ENCODE measurements around the gene CNGB1. TPM values are rescaled to one million over a fixed set of nuclear protein-coding genes. Genes with fewer than 3 reads are reported as not detected.

Gene CNGB1
- total and polyA plus RNA-seq, 10 donors = 0.02 to 0.12 TPM; not detected in 8

DNA sequence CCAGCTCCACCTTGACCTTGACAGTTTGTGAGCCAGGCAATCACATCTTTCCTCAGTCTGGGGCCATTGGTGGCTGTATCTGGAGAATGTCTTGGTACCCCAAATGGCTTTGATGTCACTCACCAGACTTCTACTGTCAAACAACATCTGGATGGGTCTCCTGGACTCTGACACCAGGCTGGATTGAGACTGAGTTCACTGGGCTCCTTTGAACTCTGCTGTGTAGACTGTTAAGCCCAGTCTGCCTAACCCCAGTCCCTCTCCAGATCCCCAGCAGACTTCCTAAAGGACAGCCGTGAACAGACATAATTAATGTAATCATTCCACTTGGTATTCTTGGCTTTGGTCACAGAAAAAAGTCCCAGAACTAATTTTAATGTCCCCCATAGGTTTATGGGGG, 84.5 kb downstream of the CNGB1 start:
- intact Hi-C loops (cut with DNase I; ENCODE audit: low total_unique reads) = no loop called here
- Histone ChIP-seq H3K9me3 (no peaks in the 10 kb centered on the region), H3K4me3 (no peak overlapping the region), H3K27me3 (replicated peaks in 1 of 7) (peaks cover 0 to 71% (median 22%) of the 10 kb centered on the region in 7 donors), H3K27ac (no peak overlapping the region), H3K36me3 (no peaks in the 10 kb centered on the region), H3K4me1 (peaks cover 0 to 31% (median 10%) of the 10 kb centered on the region in 6 donors)
- no peak for TF ChIP-seq POLR2A (IDR thresholded peaks at IDR 0.05)
- peak; percentile 17 for DNase-seq
- 75 to 100% (median 87%) methylated on average over 1 of the region's 1 CpG for WGBS, 5 donors

GRCh38 chr16:57884655-57885133, 86.2 kb downstream of the CNGB1 start:
- intact Hi-C loops (cut with DNase I; ENCODE audit: low total_unique reads) = no loop called here
- H3K27me3 ChIP-seq (replicated peaks in 1 of 7) = peaks cover 0 to 62% (median 22%) of the 10 kb centered on the region in 7 donors
- 52 to 75% (median 70%) methylated on average over 6 to 7 of the region's 7 CpGs for WGBS, 5 donors

DNA sequence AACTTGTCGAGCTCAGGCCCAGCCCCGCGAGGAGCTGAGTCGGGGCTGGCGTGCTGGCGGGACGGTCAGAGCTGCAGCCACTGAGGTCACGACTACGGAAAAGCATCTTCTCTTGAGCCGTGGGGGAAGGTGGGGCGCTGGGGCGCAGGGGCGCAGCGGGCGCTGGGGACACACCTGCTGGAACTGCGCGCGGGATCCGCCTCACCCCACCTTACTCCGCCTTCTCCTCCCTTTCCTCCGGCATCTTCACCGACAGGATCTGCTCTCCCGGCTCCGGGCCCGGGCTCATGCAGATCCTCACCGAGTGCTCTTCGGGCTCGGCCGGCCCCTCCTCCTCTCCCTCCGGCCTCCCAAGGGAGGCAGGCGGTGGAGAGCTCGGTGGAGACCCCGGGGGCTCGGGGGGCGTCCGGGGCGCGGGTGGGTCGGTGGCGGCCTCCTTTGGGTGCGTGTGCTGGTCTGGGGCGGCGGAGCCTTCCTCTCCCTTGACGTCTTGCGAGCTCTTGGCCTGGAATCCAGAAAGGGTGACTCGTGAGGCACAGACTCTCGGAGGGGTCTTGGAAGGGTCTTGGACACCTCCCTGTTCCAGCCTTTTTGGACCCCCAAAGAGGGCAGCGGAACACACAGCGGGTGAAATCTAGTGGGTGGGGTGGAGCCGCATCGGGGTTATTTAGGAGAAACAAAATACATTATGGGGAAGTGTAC, 86.8 kb downstream of the CNGB1 start:
- Histone ChIP-seq H3K27me3 (replicated peaks in 1 of 7) (peaks cover 0 to 56% (median 22%) of the 10 kb centered on the region in 7 donors), H3K27ac (no peak overlapping the region), H3K9me3 (no peaks in the 10 kb centered on the region), H3K4me3 (no peak overlapping the region), H3K36me3 (no peaks in the 10 kb centered on the region), H3K4me1 (peaks cover 0 to 10% (median 3%) of the 10 kb centered on the region in 6 donors)
- WGBS, 5 donors = 23 to 41% (median 27%) methylated on average over 26 to 51 of the region's 51 CpGs
- intact Hi-C loops (cut with DNase I; ENCODE audit: low total_unique reads) = no loop called here
- peak; percentile 71 for DNase-seq
- TF ChIP-seq POLR2AphosphoS5 (IDR thresholded peaks at IDR 0.05) (no peak), POLR2A (IDR thresholded peaks at IDR 0.05) (no peak), CTCF (IDR thresholded peaks at IDR 0.05 in 8 of 11, conservative IDR thresholded peaks at IDR 0.05 in 3 of 11) (no peak)

More at GRCh38 chr16:57884655-57885133, 86.2 kb downstream of the CNGB1 start:
- Histone ChIP-seq H3K4me3 (no peak overlapping the region), H3K4me1 (peaks cover 0 to 16% (median 4%) of the 10 kb centered on the region in 6 donors), H3K27ac (no peak overlapping the region), H3K36me3 (no peaks in the 10 kb centered on the region), H3K9me3 (no peaks in the 10 kb centered on the region)
- DNase-seq = peak; percentile 27
- TF ChIP-seq POLR2A (IDR thresholded peaks at IDR 0.05) (no peak), POLR2AphosphoS5 (IDR thresholded peaks at IDR 0.05) (no peak), CTCF (IDR thresholded peaks at IDR 0.05 in 8 of 11, conservative IDR thresholded peaks at IDR 0.05 in 3 of 11) (no peak)

GRCh38 chr16:57883480-57883879, 87.4 kb downstream of the CNGB1 start:
- 71 to 77% (median 75%) methylated on average over 4 of the region's 4 CpGs for WGBS, 5 donors
- H3K27me3 ChIP-seq (replicated peaks in 1 of 7) = peaks cover 0 to 56% (median 22%) of the 10 kb centered on the region in 7 donors
- no peak overlapping the region for H3K27ac ChIP-seq
- peaks cover 0 to 9% (median 3%) of the 10 kb centered on the region in 6 donors for H3K4me1 ChIP-seq
- no peak overlapping the region for H3K4me3 ChIP-seq
- TF ChIP-seq POLR2A (IDR thresholded peaks at IDR 0.05) = no peak
- no peak for TF ChIP-seq POLR2AphosphoS5 (IDR thresholded peaks at IDR 0.05)
- no peak for TF ChIP-seq CTCF (IDR thresholded peaks at IDR 0.05 in 8 of 11, conservative IDR thresholded peaks at IDR 0.05 in 3 of 11)
- intact Hi-C loops (cut with DNase I; ENCODE audit: low total_unique reads) = no loop called here
- H3K9me3 ChIP-seq = no peaks in the 10 kb centered on the region
- H3K36me3 ChIP-seq = no peaks in the 10 kb centered on the region
- peak; percentile 11 for DNase-seq
